GM19035 (cell line): ENCODE measurements around the gene PGD.
"Not testable (repeated sequence)": the region's sequence is repeated elsewhere in the genome, so short reads cannot be mapped to it uniquely, and the experiment has no call there.

Experiments
- ATAC-seq: cut with Tn5 transposase; IDR thresholded peaks from one replicate; pipeline ENCODE4 v1.9.1; 2021; ENCODE audit not compliant: unreplicated experiment

The PGD gene

DNA sequence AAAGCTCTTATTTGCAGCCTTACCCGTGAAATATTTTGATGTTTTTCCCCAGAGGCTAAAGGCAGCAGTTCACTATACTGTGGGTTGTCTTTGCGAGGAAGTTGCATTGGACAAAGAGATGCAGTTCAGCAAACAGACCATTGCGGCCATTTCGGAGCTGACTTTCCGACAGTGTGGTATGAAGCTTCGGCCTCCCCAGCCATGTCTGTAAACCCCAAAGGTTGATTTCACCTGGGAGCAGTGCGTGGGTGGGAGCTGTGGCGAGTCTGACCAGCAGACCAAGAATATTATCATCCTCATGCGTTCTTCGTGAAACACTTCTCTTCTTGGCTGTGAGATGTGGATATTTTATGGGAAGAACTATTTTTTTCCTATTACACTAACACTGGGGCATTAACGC is 34.9 kb downstream of the PGD start:
- ATAC-seq, result no peak

DNA sequence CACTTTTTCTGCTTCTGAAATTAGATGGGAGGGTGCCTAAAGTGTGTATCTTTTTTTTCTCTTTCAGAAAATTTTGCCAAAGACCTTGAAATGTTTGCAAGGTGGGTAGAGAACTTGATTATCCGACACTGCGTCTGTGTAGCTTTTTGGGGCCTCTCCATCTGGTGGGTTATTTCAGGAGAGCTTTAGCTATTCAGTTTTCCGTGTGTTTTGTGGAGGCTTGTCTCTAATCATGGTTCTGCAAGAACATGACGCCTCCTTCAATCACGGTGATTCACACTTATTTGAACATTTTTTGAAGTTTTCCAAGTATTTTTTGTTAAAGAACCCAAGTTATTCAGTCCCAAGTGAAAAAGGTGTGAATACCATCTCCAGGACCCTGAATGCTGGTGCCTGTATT is 35.7 kb downstream of the PGD start:
- no peak for ATAC-seq

DNA sequence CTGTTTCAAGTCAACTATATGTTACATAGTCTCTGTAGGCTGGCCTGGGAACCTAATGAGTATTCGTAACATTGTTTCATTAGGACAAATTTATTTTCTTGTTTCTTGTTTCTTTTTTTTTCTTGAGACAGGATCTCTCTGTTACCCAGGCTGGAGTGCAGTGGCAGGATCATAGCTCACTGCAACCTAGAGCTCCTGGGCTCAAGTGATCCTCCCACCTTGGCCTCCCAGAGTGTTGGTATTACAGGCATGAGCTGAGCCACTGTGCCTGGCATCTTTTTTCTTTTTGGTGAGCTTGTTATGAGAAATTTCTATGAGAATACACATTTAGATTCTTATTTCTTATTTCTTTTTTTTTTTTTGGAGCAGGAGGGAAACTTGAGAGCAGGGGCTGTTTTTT is 38.2 kb downstream of the PGD start:
- no peak for ATAC-seq

DNA sequence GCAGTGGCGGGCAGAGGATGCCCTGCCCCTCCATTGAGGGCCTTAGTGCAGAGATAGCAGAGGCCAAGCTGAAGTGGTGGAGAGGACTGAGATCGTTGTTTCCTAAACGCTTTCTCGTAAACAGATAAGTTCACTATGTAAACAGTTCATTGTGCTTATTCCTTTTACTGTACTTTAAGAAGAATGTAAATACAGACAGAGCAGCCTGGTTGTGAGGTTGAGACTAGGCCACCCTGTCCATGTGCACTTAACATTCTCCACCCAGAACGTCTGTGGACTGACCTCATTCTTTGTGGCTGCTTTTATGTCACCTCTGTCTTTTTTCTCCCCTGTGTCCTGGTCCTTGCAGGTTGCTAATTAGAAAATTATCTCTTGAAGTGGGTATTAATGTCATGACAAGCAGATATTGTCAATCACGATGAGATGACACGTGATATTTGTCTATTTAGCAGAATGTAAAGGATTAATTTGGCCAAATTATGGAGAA is 39.9 kb downstream of the PGD start:
- no peak for ATAC-seq

DNA sequence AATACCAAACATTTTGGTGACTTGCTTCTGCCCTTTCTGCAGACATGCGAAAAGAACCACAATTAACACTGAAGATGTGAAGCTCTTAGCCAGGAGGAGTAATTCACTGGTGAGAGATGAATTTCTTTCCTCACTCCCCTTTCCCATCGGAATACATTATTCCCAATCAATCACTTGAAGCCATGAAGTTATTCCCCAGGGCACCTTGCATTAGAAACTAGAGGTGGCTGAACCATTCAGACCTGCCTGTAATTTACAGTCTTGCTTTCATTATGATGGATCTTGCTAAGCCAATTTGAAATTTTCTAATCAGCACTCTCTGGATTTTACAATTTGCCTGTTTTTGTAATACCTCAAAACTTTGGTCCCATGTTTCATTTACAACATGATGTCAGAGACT is 41.4 kb downstream of the PGD start:
- no peak for ATAC-seq

DNA sequence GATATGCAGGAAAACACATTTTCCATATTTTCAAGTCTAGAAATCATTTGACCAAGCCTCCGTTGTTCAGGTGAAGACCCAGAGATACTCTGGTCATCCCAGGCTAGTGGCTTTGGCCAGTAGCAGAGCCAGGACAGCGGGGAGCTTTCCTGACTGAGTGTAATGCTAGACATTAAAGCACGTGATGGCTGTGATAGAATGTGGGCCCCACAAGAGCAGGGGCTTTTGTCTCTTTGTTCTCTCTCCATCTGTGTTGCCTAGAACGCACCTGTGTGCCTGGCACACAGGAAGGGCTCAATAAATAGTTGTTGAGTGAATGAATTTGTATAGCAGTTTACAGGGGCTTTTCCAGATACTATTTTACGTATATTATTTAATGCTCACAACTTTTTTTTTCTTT is 41.9 kb downstream of the PGD start:
- ATAC-seq, result no peak

DNA sequence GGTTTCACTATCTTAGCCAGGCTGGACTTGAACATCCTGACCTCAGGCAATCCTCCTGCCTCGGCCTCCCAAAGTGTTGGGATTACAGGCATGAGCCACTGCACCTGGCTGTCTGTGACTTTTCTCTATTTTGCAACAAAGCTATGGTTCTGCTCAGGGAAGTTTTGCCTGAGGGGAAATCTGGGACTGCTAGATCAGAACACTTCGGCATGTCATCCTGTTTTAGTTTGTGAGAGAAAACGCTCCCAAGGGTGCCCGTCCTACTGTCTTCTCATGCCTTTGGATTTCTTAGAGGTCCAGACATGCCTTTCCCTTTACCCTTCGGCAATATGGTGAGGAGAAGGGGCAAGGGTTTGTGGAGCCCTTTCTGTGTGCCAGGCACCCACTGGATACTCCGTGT is 45.4 kb downstream of the PGD start:
- no peak for ATAC-seq

DNA sequence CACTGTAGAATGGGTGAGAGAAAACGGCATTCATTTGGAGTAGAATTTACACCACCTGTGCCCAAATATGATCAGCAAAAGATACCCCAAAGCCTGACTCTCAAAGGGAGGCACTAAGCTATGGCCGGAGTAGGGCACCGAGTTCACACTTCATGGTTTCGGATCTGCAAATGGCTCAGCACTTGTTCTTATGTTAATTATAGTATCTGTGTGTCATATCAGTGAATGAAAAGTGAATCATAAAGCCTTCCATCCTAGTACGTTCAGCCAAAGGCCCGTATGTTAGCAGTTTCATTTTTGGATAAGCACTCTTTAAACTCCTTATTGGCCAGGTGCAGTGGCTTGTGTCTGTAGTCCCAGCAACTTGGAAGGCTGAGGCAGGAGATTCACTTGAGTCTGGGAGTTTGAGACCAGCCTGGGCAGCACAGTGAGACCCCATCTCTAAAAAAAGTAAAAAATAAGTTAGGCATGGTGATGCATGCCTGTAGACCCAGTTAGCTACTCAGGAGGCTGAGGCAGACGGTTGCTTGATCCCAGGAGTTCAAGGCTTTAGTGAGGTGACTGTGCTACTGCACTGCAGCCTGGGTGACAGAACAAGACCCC is 46.0 kb downstream of the PGD start:
- ATAC-seq, result no peak

DNA sequence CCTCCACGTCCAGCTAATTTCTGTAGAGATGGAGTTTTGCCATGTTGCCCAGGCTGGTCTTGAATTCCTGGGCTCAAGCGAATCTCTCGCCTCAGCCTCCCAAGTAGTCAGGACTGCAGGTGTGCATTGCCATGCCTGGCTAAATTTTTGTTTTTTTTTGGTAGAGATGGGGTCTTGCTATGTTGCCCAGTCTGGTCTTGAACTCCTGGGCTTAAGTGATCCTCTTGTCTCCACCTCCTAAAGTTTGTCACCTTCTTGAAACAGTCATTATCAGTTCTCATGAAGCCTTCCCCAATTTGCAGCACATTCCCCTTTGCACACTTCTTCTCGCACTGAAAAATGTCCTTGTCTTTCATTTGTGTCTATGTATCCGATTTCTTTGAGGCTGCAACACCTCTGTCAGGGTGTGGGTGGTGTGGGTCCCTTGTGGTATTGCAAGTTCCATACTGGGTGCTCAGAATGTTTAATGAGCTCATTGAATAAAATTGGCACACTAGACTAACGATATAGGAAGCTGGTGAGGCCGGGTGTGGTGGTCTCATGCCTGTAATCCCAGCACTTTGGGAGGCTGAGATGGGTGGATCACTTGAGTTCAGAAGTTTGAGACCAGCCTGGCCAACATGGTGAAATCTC is 48.0 kb downstream of the PGD start:
- no peak for ATAC-seq

DNA sequence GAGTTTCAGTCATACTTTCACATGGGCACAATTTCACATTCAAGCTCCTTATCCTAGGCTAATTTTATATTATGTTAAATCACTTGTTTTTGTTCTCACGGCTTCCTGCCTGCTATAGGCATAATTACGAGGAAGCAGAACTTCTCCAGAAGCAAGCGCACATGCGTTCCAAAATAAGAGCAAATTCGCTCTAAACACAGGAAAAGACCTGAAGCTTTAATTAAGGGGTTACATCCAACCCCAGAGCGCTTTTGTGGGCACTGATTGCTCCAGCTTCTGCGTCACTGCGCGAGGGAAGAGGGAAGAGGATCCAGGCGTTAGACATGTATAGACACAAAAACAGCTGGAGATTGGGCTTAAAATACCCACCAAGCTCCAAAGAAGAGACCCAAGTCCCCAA is 50.9 kb downstream of the PGD start, which contains the start of gene CORT:
CORT (plus strand) TSS at position 281 of the 400 bp plus-strand sequence. CDS start 193 bp downstream, outside the sequence.
- no peak for ATAC-seq

DNA sequence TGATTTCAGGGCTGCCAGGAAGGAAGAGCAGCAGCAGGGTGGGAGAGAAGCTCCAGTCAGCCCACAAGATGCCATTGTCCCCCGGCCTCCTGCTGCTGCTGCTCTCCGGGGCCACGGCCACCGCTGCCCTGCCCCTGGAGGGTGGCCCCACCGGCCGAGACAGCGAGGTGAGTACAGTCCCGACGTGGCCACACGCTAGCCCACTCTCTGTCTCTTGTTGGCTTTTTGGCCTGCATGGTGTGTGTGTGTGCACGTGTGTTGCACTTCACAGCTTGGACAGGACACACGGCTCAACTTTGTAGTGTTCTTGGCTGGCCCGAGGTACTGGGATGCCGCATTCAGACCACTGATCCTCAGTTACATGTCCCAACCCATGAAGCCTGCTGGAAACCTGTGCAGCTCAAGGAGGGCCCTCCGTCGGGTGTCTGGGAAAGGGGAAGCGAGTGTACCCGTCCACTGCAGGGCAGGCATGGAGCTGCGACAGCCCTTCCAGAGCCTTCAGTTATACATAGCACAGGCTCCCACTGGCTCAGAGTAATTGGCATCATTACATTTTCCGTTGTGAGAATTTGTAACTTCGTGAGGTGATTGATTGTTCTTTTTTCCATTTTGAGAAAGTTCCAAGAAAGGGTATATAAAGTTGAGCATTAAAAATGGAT is 51.4 kb downstream of the PGD start:
- ATAC-seq, result no peak

DNA sequence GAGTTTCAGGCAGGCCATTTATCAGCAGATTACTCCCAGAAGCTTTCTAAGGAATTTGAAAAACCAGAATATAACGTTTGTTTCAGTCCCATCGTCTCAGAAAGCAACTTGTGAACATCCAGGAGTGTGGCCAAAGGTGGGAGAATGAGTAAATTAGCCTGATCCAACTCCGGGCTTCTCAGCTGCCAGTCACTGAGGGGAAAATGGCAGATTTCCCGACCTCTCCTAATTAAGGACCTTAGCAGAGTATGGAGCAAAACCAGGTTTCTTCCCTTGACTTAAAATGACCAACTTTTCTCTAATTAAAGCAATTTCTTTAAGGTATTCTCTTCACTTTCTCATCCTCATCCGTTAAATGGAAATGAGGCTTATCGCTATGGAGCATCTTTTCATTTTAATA is 52.0 kb downstream of the PGD start:
- no peak for ATAC-seq

DNA sequence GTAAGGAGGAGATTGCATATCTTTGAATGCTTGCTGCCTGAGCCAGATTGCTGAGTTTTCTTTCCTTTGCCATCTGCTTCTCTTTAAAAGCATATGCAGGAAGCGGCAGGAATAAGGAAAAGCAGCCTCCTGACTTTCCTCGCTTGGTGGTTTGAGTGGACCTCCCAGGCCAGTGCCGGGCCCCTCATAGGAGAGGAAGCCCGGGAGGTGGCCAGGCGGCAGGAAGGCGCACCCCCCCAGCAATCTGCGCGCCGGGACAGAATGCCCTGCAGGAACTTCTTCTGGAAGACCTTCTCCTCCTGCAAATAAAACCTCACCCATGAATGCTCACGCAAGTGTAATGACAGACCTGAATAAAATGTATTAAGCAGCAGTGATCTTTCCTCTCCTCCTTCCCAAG is 52.4 kb downstream of the PGD start:
- ATAC-seq, result no peak

DNA sequence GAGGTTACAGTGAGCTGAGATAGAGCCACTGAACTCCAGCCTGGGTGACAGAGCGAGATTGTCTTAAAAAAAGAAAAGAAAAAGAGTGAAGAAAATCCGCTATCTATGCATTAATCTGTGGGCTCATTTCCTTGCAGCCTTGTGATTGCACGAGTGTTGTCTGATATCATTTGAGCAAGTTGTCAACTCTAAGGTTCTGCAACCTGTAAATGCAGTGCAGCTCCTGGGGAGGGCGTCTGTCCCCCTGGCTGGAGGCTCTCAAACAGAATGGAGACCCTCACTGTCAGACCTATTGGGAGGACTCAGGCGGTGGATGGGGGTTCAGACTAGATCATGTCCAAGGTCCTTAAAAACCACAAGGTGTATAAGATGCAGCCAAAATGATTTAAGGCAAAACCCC is 57.2 kb downstream of the PGD start:
- no peak for ATAC-seq

DNA sequence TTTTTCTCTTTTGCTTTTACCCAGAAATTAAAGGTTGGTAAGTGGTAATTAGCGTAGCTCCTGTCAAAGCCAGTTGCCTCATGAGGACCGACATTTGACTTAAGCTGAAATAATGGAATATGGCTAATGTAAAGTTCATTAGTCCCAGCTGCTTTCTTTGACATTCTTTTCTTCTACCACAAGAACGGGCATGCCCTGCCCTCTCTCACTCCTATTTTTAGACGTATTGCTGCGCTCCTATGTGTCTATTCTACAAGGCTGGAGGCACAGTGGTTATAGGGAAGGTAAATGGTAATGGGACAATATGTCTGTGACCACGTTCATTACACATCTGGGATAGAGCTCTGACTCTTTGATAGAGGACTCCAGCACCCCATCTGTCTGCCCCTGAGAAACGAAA is 57.8 kb downstream of the PGD start:
- ATAC-seq, result no peak

DNA sequence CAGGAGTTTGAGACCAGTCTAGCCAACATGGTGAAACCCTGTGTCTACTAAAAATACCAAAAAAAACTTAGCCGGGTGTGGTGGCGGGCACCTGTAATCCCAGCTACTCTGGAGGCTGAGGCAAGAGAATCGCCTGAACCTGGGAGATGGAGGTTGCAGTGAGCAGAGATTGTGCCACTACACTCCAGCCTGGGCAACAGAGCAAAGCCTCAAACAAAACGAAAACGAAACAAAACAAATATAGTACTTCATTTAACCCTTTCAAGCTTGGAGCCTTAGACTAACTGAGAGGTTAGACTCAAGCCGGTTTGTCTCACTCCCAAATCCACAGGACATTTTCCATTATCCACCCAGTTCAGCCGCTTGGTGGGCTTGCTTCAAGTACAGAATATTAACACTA is 58.6 kb downstream of the PGD start:
- not testable (repeated sequence) for ATAC-seq

DNA sequence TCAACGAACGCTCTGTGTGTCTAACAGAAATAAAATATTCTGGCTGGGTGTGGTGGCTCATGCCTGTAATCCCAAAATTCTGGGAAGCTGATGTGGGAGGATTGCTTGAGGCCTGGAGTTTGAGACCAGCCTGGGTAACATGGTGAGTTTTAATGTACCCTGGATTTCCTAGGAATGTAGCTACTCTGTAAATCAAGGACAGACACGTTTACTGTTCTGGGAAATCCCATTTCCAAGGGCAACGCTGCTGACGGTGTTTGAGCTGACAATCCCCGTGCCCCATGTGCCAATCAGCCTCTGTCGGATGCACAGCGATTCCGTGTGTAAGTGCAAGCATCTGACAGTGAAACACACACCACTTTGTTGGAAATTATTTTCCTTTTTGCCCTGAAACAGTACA is 59.0 kb downstream of the PGD start:
- ATAC-seq, result no peak

DNA sequence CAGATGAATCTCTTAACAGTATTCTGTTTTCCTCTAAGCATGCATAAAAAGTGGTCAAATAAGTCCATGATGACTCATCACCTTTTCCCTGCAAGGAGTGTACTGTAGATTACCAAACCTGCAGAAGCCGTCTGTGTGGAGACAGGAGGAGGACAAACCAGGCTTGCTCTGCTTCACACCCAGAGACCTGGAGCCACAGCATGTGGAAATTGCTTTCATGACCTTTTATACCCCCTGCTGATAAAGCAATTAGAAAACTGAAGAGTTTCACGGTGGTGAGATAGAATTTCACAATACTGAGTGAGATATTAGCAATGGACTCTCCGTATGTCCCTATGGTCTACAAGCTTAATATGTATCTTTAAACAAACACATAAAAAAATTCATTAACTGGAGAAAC is 60.3 kb downstream of the PGD start:
- ATAC-seq, result no peak

DNA sequence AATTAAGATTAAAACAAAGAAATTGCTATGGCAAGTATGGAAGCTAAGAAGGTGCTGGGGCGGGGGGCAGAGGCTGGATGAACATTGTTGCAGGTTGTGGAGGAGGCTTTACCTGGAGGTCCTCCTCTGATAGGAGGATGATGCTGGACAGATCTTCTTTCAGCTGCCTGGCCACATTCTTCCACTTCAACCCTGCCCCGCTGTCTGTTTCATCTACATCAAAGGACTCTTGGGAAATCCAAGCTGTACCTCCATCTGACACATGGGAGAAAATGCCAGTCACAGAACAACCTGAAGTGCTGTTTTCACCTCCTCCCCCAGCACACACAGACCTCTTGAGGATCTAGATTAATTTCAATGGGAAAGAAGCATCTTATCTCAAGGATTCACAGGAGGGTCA is 68.2 kb downstream of the PGD start:
- ATAC-seq, result no peak

DNA sequence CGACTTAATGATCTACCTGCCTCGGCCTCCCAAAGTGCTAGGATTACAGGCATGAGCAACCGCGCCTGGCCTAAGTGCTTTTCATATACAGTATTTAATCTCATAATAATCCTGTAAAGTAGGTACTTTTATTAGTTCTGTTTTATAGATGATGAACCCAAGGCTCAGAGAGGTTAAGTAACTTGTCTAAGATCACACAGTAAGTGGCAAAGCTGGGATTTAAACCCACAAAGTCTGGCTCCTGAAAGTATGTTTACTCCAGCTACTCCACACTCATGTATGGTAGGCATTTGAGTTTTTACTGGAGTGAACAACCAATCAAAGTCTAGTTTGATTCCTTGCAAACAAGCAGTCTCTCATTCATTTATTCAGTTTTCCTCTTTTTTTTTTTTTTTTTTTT is 71.2 kb downstream of the PGD start:
- no peak for ATAC-seq
